HepG2 (cell line): ENCODE data around the gene ZCCHC3. TPM values are rescaled to one million over a fixed set of nuclear protein-coding genes. Genes with fewer than 3 reads are reported as not detected.

Experiments
- ATF1 ChIP-seq: IDR thresholded peaks from 2 replicates; pipeline ENCODE4 v1.6.1; 2016; ENCODE audit warnings: mild to moderate bottlenecking, control low read depth
- DDIT3 ChIP-seq: sonication (generic); formaldehyde crosslinking; IDR thresholded peaks from 2 replicates; pipeline ENCODE4 v1.4.0; 2020; ENCODE audit warnings: mild to moderate bottlenecking, missing genetic modification reagents
- ELF3 ChIP-seq: IDR thresholded peaks from 2 replicates; pipeline ENCODE4 v1.6.1; 2016; ENCODE audit warnings: missing genetic modification reagents, missing compliant biosample characterization
- FOXA1 ChIP-seq, 2 experiments: fragments of 450-650 bp in 1 of 2; sonication (generic) in 1 of 2; formaldehyde crosslinking in 1 of 2; IDR thresholded peaks; 2 replicates each; pipeline versions ENCODE4 v1.4.0 to v1.6.1; 2016 to 2020; ENCODE audit warnings: missing genetic modification reagents in 1 of 2
- HNF1A ChIP-seq, 2 experiments: sonication (generic) in 1 of 2; formaldehyde crosslinking in 1 of 2; IDR thresholded peaks; 2 replicates each; pipeline versions ENCODE4 v1.4.0 to v1.6.1; 2016 to 2020; ENCODE audit warnings: borderline replicate concordance in 1 of 2, low read depth in 1 of 2, mild to moderate bottlenecking in 1 of 2, missing genetic modification reagents in 1 of 2
- HNRNPK ChIP-seq: fragments of 200-400 bp; formaldehyde crosslinking; IDR thresholded peaks from 2 replicates; pipeline ENCODE4 v1.6.1; 2018; ENCODE audit warnings: low read length, low read depth, moderate library complexity, mild to moderate bottlenecking; ENCODE audit not compliant: poor library complexity, severe bottlenecking
- HOXA5 ChIP-seq: sonication (generic); formaldehyde crosslinking; IDR thresholded peaks from 2 replicates; pipeline ENCODE4 v1.4.0; 2020; ENCODE audit warnings: missing genetic modification reagents
- LCORL ChIP-seq, 2 experiments: fragments of 450-650 bp in 1 of 2; sonication (generic) in 1 of 2; formaldehyde crosslinking in 1 of 2; IDR thresholded peaks; 2 replicates each; pipeline versions ENCODE4 v1.5.0 to v1.6.1; 2017 to 2020; ENCODE audit warnings: antibody characterized with exemption in 1 of 2, missing genetic modification reagents in 1 of 2
- MED1 ChIP-seq: sonication (generic); formaldehyde crosslinking; IDR thresholded peaks from 2 replicates; pipeline ENCODE4 v1.4.0; 2020; ENCODE audit warnings: missing genetic modification reagents
- MED13 ChIP-seq: sonication (generic); formaldehyde crosslinking; IDR thresholded peaks from 2 replicates; pipeline ENCODE4 v1.5.0; 2020; ENCODE audit warnings: missing genetic modification reagents
- NR1H2 ChIP-seq: sonication (generic); formaldehyde crosslinking; IDR thresholded peaks from 2 replicates; pipeline ENCODE4 v1.8.1; 2022; ENCODE audit warnings: low read depth, missing genetic modification reagents, borderline replicate concordance
- SKIL ChIP-seq: sonication (generic); formaldehyde crosslinking; IDR thresholded peaks from 2 replicates; pipeline ENCODE4 v1.8.0; 2022; ENCODE audit warnings: missing genetic modification reagents, mild to moderate bottlenecking, moderate library complexity, borderline replicate concordance
- TFDP1 ChIP-seq: IDR thresholded peaks from 2 replicates; pipeline ENCODE4 v1.6.1; 2016; ENCODE audit warnings: missing compliant biosample characterization, missing genetic modification reagents, borderline replicate concordance
- YEATS2 ChIP-seq: sonication (generic); formaldehyde crosslinking; IDR thresholded peaks from 2 replicates; pipeline ENCODE4 v1.4.0; 2020; ENCODE audit warnings: missing genetic modification reagents, borderline replicate concordance
- ZNF121 ChIP-seq: sonication (generic); formaldehyde crosslinking; IDR thresholded peaks from 2 replicates; pipeline ENCODE4 v1.5.0; 2020; ENCODE audit warnings: mild to moderate bottlenecking, missing genetic modification reagents
- ZNF766 ChIP-seq: sonication (generic); formaldehyde crosslinking; IDR thresholded peaks from 2 replicates; pipeline ENCODE4 v1.5.0; 2020; ENCODE audit warnings: missing genetic modification reagents, borderline replicate concordance
- polyA plus RNA-seq, 8 experiments: library from polyadenylated mRNA; depleted of rRNA in 3 of 8; stranded (reverse) in 7 of 8; unstranded in 1 of 8; fragments of >200 nt; fragmentation: Illumina TruSeq in 4 of 8; extraction: Trizol in 4 of 8; gene quantifications; 2 replicates each; pipeline versions ENCODE4 v1.2.1 to v1.2.3, GENCODE V29; 2011 to 2016; ENCODE audit warnings: low read depth in 4 of 8, missing spikeins in 1 of 8, mixed read lengths in 1 of 8; ENCODE audit not compliant: insufficient read depth in 1 of 8
- total RNA-seq, 5 experiments: library from RNA; depleted of rRNA; stranded (reverse); fragments of >200 nt; fragmentation: Illumina TruSeq; extraction: Trizol; gene quantifications; 2 replicates each; pipeline ENCODE4 v1.2.3, GENCODE V29; 2016; ENCODE audit warnings: low read depth in 1 of 5
- TF ChIP-seq, protein P1 (sequence below): sonication (generic); formaldehyde crosslinking; IDR thresholded peaks from 2 replicates; pipeline ENCODE4 v1.4.0; 2020; ENCODE audit warnings: mild to moderate bottlenecking, missing genetic modification reagents

Gene ZCCHC3
- total and polyA plus RNA-seq, 2 of the 13 experiments (the other 11 are each of a cell fraction or from before 2014, with no cell fraction given), result 46.6 to 63.0 TPM

DNA sequence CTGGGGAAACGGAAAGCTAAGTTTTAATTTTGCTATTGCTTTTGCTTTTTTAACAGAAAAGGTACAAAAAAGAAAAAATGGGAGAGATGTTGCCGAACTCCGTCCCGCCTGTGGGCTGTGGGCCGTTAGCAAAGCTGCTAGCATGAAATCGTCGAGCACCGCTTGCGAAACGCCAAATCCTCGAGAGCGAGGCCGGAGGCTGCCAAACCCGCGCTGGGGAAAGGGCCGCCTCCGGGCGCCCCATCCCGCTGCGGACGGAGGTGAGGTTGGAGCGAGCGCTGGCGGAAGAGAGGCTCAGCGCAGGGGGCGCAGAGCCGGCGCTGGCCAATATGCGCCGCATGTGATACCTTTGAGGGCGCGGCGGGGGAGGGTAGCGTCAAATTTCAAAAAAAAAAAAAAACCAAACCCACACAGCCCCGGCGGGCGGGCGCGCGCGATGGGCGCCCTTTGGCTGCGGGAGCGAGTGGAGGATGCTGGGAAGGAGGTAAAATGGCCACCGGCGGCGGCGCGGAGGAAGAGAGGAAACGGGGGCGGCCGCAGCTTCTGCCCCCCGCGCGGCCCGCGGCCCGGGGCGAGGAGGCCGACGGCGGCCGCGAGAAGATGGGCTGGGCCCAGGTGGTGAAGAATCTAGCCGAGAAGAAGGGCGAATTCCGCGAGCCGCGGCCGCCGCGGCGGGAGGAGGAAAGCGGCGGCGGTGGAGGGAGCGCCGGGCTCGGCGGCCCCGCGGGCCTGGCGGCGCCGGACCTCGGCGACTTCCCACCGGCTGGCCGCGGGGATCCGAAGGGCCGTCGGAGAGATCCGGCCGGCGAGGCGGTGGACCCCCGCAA lies at the start of gene ZCCHC3 (continued):
- peak; percentile 90 for TF ChIP-seq LCORL (IDR thresholded peaks at IDR 0.05)
- peak; percentile 100 for TF ChIP-seq LCORL (CRISPR knock-in tag; IDR thresholded peaks at IDR 0.05)
- TF ChIP-seq MED1, result peak; percentile 96
- peak; percentile 66; the same call in 1 of the 2 replicates for TF ChIP-seq NR1H2 (CRISPR knock-in tag)
- peak; percentile 92; the same call in 1 of the 2 replicates for TF ChIP-seq YEATS2 (CRISPR knock-in tag)
- TF ChIP-seq FOXA1 (IDR thresholded peaks at IDR 0.05), result no peak
- TF ChIP-seq FOXA1 (CRISPR knock-in tag; IDR thresholded peaks at IDR 0.05), result peak; percentile 53
- peak; percentile 84 for TF ChIP-seq HNRNPK
- TF ChIP-seq ZNF121, result peak; percentile 63
- TF ChIP-seq ATF1 (CRISPR knock-in tag), result peak; percentile 83
- TF ChIP-seq TFDP1 (CRISPR knock-in tag), result peak; percentile 98
- TF ChIP-seq, protein P1, sequence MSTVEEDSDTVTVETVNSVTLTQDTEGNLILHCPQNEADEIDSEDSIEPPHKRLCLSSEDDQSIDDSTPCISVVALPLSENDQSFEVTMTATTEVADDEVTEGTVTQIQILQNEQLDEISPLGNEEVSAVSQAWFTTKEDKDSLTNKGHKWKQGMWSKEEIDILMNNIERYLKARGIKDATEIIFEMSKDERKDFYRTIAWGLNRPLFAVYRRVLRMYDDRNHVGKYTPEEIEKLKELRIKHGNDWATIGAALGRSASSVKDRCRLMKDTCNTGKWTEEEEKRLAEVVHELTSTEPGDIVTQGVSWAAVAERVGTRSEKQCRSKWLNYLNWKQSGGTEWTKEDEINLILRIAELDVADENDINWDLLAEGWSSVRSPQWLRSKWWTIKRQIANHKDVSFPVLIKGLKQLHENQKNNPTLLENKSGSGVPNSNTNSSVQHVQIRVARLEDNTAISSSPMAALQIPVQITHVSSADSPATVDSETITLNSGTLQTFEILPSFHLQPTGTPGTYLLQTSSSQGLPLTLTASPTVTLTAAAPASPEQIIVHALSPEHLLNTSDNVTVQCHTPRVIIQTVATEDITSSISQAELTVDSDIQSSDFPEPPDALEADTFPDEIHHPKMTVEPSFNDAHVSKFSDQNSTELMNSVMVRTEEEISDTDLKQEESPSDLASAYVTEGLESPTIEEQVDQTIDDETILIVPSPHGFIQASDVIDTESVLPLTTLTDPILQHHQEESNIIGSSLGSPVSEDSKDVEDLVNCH (CRISPR knock-in tag), result peak; percentile 74; the same call in 1 of the 2 replicates
- TF ChIP-seq SKIL, result peak; percentile 89
- TF ChIP-seq HOXA5, result peak; percentile 99
- peak; percentile 97 for TF ChIP-seq ELF3 (CRISPR knock-in tag)
- peak; percentile 43; the same call in 1 of the 2 replicates for TF ChIP-seq DDIT3 (CRISPR knock-in tag)
- TF ChIP-seq ZNF766 (CRISPR knock-in tag), result peak; percentile 99
- peak; percentile 19; the same call in 1 of the 2 replicates for TF ChIP-seq HNF1A (IDR thresholded peaks at IDR 0.05; ENCODE audit: low read depth)
- TF ChIP-seq HNF1A (CRISPR knock-in tag; IDR thresholded peaks at IDR 0.05; ENCODE audit: borderline replicate concordance), result no peak; the same call in 1 of the 2 replicates
- TF ChIP-seq MED13 (CRISPR knock-in tag), result peak; percentile 96; the same call in 1 of the 2 replicates
